Gastroesophageal sphincter (tissue), 3 donors: ENCODE measurements around the gene BEST4.
"Not testable (repeated sequence)": the region's sequence is repeated elsewhere in the genome, so short reads cannot be mapped to it uniquely, and the experiment has no call there.

Experiments used
- EP300 ChIP-seq: sonication (generic); formaldehyde crosslinking; IDR thresholded peaks from one replicate; pipeline ENCODE4 v1.6.1; 2017; ENCODE audit warnings: antibody characterized with exemption, mild to moderate bottlenecking
- POLR2A ChIP-seq, 2 donors: fragments of 450-650 bp; IDR thresholded peaks; one replicate each; pipeline ENCODE4 v1.6.1; 2017; ENCODE audit warnings: antibody characterized with exemption in 2 of 2, mild to moderate bottlenecking in 2 of 2, moderate library complexity in 1 of 2
- POLR2AphosphoS5 ChIP-seq: sonication (generic); formaldehyde crosslinking; IDR thresholded peaks from one replicate; pipeline ENCODE4 v1.6.1; 2017; ENCODE audit warnings: antibody characterized with exemption
- TF ChIP-seq, protein P1 (sequence below), 4 experiments: fragments of 200-600 bp in 2 of 4; fragments of 450-650 bp in 2 of 4; sonication (generic) in 1 of 4; IDR thresholded peaks; one replicate each; pipeline ENCODE4 v1.5.1; 2017 to 2019; ENCODE audit warnings: antibody characterized with exemption in 4 of 4, mild to moderate bottlenecking in 2 of 4, moderate library complexity in 2 of 4

DNA sequence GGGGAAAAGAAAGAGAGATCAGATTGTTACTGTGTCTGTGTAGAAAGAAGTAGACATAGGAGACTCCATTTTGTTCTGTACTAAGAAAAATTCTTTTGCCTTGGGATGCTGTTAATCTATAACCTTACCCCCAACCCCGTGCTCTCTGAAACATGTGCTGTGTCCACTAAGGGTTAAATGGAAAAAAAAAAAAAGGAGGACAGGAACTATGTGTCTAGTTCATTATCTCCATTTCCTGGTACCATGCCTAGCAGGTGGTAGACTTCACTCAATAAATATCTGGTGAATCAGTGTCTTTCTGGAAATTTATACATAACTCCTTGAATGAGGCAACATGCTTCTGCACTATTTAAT is 49.0 kb downstream of the BEST4 start:
- TF ChIP-seq POLR2A (IDR thresholded peaks at IDR 0.05); EP300; POLR2AphosphoS5: not testable (repeated sequence)
- TF ChIP-seq, protein P1, sequence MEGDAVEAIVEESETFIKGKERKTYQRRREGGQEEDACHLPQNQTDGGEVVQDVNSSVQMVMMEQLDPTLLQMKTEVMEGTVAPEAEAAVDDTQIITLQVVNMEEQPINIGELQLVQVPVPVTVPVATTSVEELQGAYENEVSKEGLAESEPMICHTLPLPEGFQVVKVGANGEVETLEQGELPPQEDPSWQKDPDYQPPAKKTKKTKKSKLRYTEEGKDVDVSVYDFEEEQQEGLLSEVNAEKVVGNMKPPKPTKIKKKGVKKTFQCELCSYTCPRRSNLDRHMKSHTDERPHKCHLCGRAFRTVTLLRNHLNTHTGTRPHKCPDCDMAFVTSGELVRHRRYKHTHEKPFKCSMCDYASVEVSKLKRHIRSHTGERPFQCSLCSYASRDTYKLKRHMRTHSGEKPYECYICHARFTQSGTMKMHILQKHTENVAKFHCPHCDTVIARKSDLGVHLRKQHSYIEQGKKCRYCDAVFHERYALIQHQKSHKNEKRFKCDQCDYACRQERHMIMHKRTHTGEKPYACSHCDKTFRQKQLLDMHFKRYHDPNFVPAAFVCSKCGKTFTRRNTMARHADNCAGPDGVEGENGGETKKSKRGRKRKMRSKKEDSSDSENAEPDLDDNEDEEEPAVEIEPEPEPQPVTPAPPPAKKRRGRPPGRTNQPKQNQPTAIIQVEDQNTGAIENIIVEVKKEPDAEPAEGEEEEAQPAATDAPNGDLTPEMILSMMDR (IDR thresholded peaks at IDR 0.05): not testable (repeated sequence)
